H9 (cell line): ENCODE results near the gene TMEM97. TPM values are rescaled to one million over a fixed set of nuclear protein-coding genes. Genes with fewer than 3 reads are reported as not detected.

Experiments used
- DNase-seq: peaks from one replicate; pipeline ENCODE4 v3.0.0-alpha.2; 2017
- H2AFZ ChIP-seq: one replicate; pipeline ENCODE4 v1.6.1; 2013; ENCODE audit warnings: mild to moderate bottlenecking, low read length, control low read depth, moderate library complexity
- H2AK5ac ChIP-seq: 2 replicates; pipeline ENCODE4 v1.6.1; 2013; ENCODE audit warnings: low read length, control low read depth, mixed read lengths; ENCODE audit not compliant: insufficient read length
- H2BK120ac ChIP-seq: one replicate; pipeline ENCODE4 v1.6.1; 2013; ENCODE audit warnings: low read depth, mild to moderate bottlenecking, low read length, control low read depth, inconsistent platforms; ENCODE audit not compliant: poor library complexity, severe bottlenecking
- H2BK12ac ChIP-seq: 2 replicates; pipeline ENCODE4 v1.6.1; 2013; ENCODE audit warnings: low read length, control low read depth, mixed read lengths, low read depth; ENCODE audit not compliant: insufficient read length
- H2BK15ac ChIP-seq: 2 replicates; pipeline ENCODE4 v1.6.1; 2013; ENCODE audit warnings: low read depth, low read length, control low read depth
- H2BK20ac ChIP-seq: one replicate; pipeline ENCODE4 v1.6.1; 2013; ENCODE audit warnings: low read depth, mild to moderate bottlenecking, low read length, control low read depth, inconsistent platforms; ENCODE audit not compliant: poor library complexity, severe bottlenecking
- H2BK5ac ChIP-seq: 2 replicates; pipeline ENCODE4 v1.6.1; 2013; ENCODE audit warnings: low read length, control low read depth, mixed read lengths; ENCODE audit not compliant: insufficient read length
- H3K14ac ChIP-seq: 2 replicates; pipeline ENCODE4 v1.6.1; 2013; ENCODE audit warnings: low read length, control low read depth; ENCODE audit not compliant: insufficient read depth
- H3K18ac ChIP-seq: 2 replicates; pipeline ENCODE4 v1.6.1; 2013; ENCODE audit warnings: low read depth, mild to moderate bottlenecking, mixed read lengths, low read length, control low read depth; ENCODE audit not compliant: insufficient read length
- H3K23ac ChIP-seq: 2 replicates; pipeline ENCODE4 v1.6.1; 2013; ENCODE audit warnings: low read length, control low read depth, mixed read lengths, low read depth; ENCODE audit not compliant: insufficient read length
- H3K23me2 ChIP-seq: 2 replicates; pipeline ENCODE4 v1.6.1; 2013; ENCODE audit warnings: low read depth, mild to moderate bottlenecking, mixed read lengths, low read length, control low read depth; ENCODE audit not compliant: insufficient read length, poor library complexity, severe bottlenecking
- H3K27ac ChIP-seq: 2 replicates; pipeline ENCODE4 v1.5.1; 2013; ENCODE audit warnings: low read length, control low read depth, mixed read lengths, low read depth; ENCODE audit not compliant: insufficient read length
- H3K27me3 ChIP-seq: 2 replicates; pipeline ENCODE4 v1.6.1; 2013; ENCODE audit warnings: low read length, control low read depth, inconsistent platforms; ENCODE audit not compliant: insufficient read depth
- H3K4ac ChIP-seq: 2 replicates; pipeline ENCODE4 v1.6.1; 2013; ENCODE audit warnings: low read depth, mild to moderate bottlenecking, control low read depth, inconsistent platforms, low read length, moderate library complexity
- H3K4me1 ChIP-seq: 2 replicates; pipeline ENCODE4 v1.6.1; 2013; ENCODE audit warnings: low read length, control low read depth, inconsistent platforms; ENCODE audit not compliant: insufficient read depth
- H3K4me2 ChIP-seq: 2 replicates; pipeline ENCODE4 v1.6.1; 2013; ENCODE audit warnings: low read length, control low read depth, mixed read lengths; ENCODE audit not compliant: insufficient read length, insufficient read depth
- H3K56ac ChIP-seq: 2 replicates; pipeline ENCODE4 v1.6.1; 2013; ENCODE audit warnings: low read depth, mild to moderate bottlenecking, mixed read lengths, low read length, control low read depth; ENCODE audit not compliant: insufficient read length
- H3K79me1 ChIP-seq: 2 replicates; pipeline ENCODE4 v1.6.1; 2013; ENCODE audit warnings: low read depth, mild to moderate bottlenecking, moderate library complexity, low read length, control low read depth, inconsistent platforms; ENCODE audit not compliant: insufficient read depth, poor library complexity, severe bottlenecking
- H3K79me2 ChIP-seq: 2 replicates; pipeline ENCODE4 v1.6.1; 2013; ENCODE audit warnings: low read length, control low read depth, inconsistent platforms; ENCODE audit not compliant: insufficient read depth
- H3K9ac ChIP-seq: 2 replicates; pipeline ENCODE4 v1.6.1; 2013; ENCODE audit warnings: low read length, control low read depth, mixed read lengths; ENCODE audit not compliant: insufficient read length; ENCODE audit errors: extremely low read depth
- H3K9me3 ChIP-seq: one replicate; pipeline ENCODE4 v1.6.1; 2013; ENCODE audit warnings: low read depth, low read length, inconsistent platforms; ENCODE audit not compliant: control insufficient read depth
- H3T11ph ChIP-seq: one replicate; pipeline ENCODE4 v1.6.1; 2013; ENCODE audit warnings: mild to moderate bottlenecking, low read length, control low read depth, inconsistent platforms
- H4K20me1 ChIP-seq: one replicate; pipeline ENCODE4 v1.6.1; 2013; ENCODE audit not compliant: control insufficient read depth, insufficient read length, insufficient read depth
- H4K5ac ChIP-seq: 2 replicates; pipeline ENCODE4 v1.6.1; 2013; ENCODE audit warnings: low read depth, mild to moderate bottlenecking, mixed read lengths, low read length, control low read depth; ENCODE audit not compliant: insufficient read length
- H4K8ac ChIP-seq: replicated peaks from 2 replicates; pipeline ENCODE4 v1.6.1; 2013; ENCODE audit warnings: low read length, control low read depth, mixed read lengths, low read depth; ENCODE audit not compliant: insufficient read length
- H4K91ac ChIP-seq: 2 replicates; pipeline ENCODE4 v1.6.1; 2013; ENCODE audit warnings: low read depth, mild to moderate bottlenecking, moderate library complexity, mixed read lengths, low read length, control low read depth; ENCODE audit not compliant: insufficient read length
- H3K27ac Mint-ChIP-seq, 3 experiments: 2 replicates in 2 of 3; 3 replicates in 1 of 3; pipeline ENCODE4 v1.8.0; 2020 to 2021; ENCODE audit warnings: mixed read lengths in 3 of 3, mild to moderate bottlenecking in 1 of 3, moderate library complexity in 1 of 3
- H3K27me3 Mint-ChIP-seq: 2 replicates; pipeline ENCODE4 v1.8.0; 2021; ENCODE audit warnings: low read depth, mild to moderate bottlenecking, moderate library complexity, mixed read lengths
- H3K36me3 Mint-ChIP-seq, 3 experiments: 2 replicates in 2 of 3; 3 replicates in 1 of 3; pipeline ENCODE4 v1.8.0; 2020 to 2021; ENCODE audit warnings: low read depth in 3 of 3, mixed read lengths in 3 of 3; ENCODE audit not compliant: insufficient read depth in 1 of 3
- H3K4me1 Mint-ChIP-seq, 2 experiments: 2 replicates each; pipeline ENCODE4 v1.8.0; 2020; ENCODE audit warnings: mixed read lengths in 2 of 2
- H3K4me3 Mint-ChIP-seq, 2 experiments: 2 replicates in 1 of 2; 3 replicates in 1 of 2; pipeline ENCODE4 v1.8.0; 2020 to 2021; ENCODE audit warnings: mild to moderate bottlenecking in 2 of 2, mixed read lengths in 2 of 2, moderate library complexity in 1 of 2
- H3K9me3 Mint-ChIP-seq, 2 experiments: 2 replicates in 1 of 2; 3 replicates in 1 of 2; pipeline ENCODE4 v1.8.0; 2020; ENCODE audit warnings: mild to moderate bottlenecking in 2 of 2, mixed read lengths in 2 of 2, moderate library complexity in 1 of 2
- WGBS: extraction: QIAGEN DNeasy Blood & Tissue Kit; methylation state at CpG from one replicate; pipeline ENCODE4 v1.1.7; 2013; ENCODE audit warnings: missing lambda C conversion rate, low lambda C conversion rate, mixed read lengths; ENCODE audit not compliant: insufficient read length; ENCODE audit errors: extremely low coverage; 5-methylcytosine and 5-hydroxymethylcytosine counted together
- total RNA-seq: library from RNA; stranded (reverse); gene quantifications from 2 replicates; pipeline ENCODE4 v1.2.1, GENCODE V29; 2021
- TF ChIP-seq, protein P1 (sequence below): fragments of 200-600 bp; sonication (generic); conservative IDR thresholded peaks from 3 replicates; pipeline ENCODE4 v1.8.0; 2021; ENCODE audit warnings: antibody characterized with exemption, mild to moderate bottlenecking

TMEM97 gene
- total RNA-seq, 1 experiment from 2014 or later: 116 TPM

DNA sequence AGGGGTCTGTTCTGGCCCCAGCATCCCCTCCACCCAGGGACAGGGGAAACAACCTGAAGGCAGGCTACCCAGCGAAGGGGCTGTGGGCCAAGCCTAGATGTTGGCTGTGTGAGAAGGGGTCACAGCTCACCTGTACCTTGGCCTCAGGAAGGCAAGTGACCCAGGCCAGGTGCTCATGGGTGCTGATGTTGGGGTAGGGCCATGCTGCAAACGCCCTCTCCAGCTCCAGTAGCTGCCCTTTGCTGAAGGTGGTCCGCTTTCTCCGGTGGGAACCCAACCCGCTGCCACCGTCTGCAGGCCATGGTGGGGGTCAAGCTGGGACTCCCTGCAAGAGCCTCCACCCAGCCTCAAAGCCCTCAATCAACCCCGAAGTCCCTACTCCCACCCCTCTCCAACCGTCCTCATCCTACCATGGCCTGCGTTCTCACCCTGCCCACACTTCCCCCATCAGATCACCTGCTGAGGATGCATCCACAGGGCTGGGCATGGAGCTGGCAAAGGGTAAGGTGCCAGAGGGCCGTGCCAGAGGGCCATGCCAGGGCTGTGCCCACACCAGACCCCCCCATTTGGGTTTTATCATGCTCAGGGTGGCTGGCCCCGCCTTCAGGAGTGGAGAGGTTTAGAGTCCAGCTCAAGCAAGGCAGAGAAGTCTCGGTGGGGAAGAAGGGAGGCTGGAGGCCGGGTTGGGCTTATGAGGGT lies 45.8 kb downstream of the TMEM97 start, which contains the start of gene SEBOX:
Gene SEBOX (minus strand): TSS at position 535 of the 699 bp plus-strand sequence. CDS start 48 bp downstream, at position 487.
- Mint-ChIP-seq H3K4me1 (peaks cover under 1 to 3% of the 10 kb centered on the region in 2 experiments; a peak in 3 of 4 replicates), H3K36me3 (peaks cover 15 to 22% (median 17%) of the 10 kb centered on the region in 3 experiments; a peak in 6 of 7 replicates), H3K9me3 (no peaks in the 10 kb centered on the region; a peak in 1 of 5 replicates), H3K27me3 (no peaks in the 10 kb centered on the region; the same call in 1 of the 2 replicates), H3K27ac (peak within 1 kb of the TSS in 1 of 3 experiments; percentile 18; a peak in 1 of 7 replicates), H3K4me3 (no peak within 1 kb of the TSS; a peak in 1 of 5 replicates)
- Histone ChIP-seq H3K23me2 (no peaks in the 10 kb centered on the region), H2BK12ac (no peak within 1 kb of the TSS), H3T11ph (no peak within 1 kb of the TSS), H2BK120ac (no peak within 1 kb of the TSS), H4K20me1 (no peaks in the 10 kb centered on the region), H3K23ac (no peak within 1 kb of the TSS), H2AK5ac (no peak within 1 kb of the TSS), H2AFZ (no peak within 1 kb of the TSS), H3K9ac (no peak within 1 kb of the TSS), H4K8ac (no peak within 1 kb of the TSS), H2BK5ac (no peak within 1 kb of the TSS), H3K56ac (no peak within 1 kb of the TSS), H2BK20ac (no peak within 1 kb of the TSS), H2BK15ac (no peak within 1 kb of the TSS), H3K14ac (no peak within 1 kb of the TSS), H3K79me2 (no peaks in the 10 kb centered on the region), H3K9me3 (no peaks in the 10 kb centered on the region), H3K27me3 (no peaks in the 10 kb centered on the region), H3K79me1 (no peaks in the 10 kb centered on the region), H3K18ac (no peak within 1 kb of the TSS), H4K5ac (no peak within 1 kb of the TSS), H4K91ac (no peak within 1 kb of the TSS), H3K27ac (no peak within 1 kb of the TSS), H3K4me2 (no peak within 1 kb of the TSS), H3K4ac (no peak within 1 kb of the TSS), H3K4me1 (no peaks in the 10 kb centered on the region)
- WGBS: no CpG with 5 or more reads among the region's 13 CpGs
- no peak for DNase-seq
- TF ChIP-seq, protein P1, sequence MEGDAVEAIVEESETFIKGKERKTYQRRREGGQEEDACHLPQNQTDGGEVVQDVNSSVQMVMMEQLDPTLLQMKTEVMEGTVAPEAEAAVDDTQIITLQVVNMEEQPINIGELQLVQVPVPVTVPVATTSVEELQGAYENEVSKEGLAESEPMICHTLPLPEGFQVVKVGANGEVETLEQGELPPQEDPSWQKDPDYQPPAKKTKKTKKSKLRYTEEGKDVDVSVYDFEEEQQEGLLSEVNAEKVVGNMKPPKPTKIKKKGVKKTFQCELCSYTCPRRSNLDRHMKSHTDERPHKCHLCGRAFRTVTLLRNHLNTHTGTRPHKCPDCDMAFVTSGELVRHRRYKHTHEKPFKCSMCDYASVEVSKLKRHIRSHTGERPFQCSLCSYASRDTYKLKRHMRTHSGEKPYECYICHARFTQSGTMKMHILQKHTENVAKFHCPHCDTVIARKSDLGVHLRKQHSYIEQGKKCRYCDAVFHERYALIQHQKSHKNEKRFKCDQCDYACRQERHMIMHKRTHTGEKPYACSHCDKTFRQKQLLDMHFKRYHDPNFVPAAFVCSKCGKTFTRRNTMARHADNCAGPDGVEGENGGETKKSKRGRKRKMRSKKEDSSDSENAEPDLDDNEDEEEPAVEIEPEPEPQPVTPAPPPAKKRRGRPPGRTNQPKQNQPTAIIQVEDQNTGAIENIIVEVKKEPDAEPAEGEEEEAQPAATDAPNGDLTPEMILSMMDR: no peak
